ENCODE data around the gene GJA4.

DNA sequence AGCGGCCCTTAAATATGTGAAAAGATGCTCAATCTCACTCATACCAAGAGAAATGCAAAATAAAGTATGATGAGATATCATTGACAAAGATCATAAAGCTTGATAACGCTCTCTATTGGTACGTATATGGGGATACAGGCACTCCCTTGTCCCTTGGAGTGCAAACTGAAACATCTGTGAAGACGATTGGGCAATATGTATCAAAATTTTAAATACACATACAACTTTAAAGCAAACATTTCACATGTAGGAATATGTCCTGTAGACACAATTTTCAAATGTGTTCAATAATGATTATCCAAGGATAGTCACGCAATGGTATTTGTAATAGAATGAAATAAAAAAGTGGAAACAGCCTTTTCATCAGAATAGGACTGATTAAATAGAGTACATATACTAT lies 13.8 kb upstream of the GJA4 start:
- TF ChIP-seq CTCF (conservative IDR thresholded peaks at IDR 0.05; ENCODE audit: low read depth, low read length) (no peak), EZH2 (IDR thresholded peaks at IDR 0.05; ENCODE audit: borderline replicate concordance, low read depth, low read length, poor library complexity, severe bottlenecking) (no peak)

All from A673 (cell line).